GM13977 (cell line): ENCODE measurements around the gene CCT5.
A peak's percentile ranks its signal among the peaks of the same experiment; 100 is the strongest.

ENCODE experiments used
- DNase-seq: peaks from one replicate; pipeline ENCODE4 v3.0.0; 2012; ENCODE audit warnings: low spot score
- CTCF ChIP-seq: IDR thresholded peaks from 2 replicates; pipeline ENCODE4 v1.5.1; 2012; ENCODE audit warnings: mild to moderate bottlenecking, control low read depth; ENCODE audit not compliant: insufficient read depth; ENCODE audit errors: extremely low read depth, missing control alignments
- in situ Hi-C: fragments of 300-500 bp; cut with MboI; formaldehyde crosslinking; loops from one replicate; pipeline ENCODE4 v1.12.0; 2022; ENCODE audit warnings: low sequenced_read_pairs, low pct_unique_long_range_greater_than_20kb, mixed read lengths, inconsistent platforms; ENCODE audit not compliant: unreplicated experiment

The CCT5 gene

DNA sequence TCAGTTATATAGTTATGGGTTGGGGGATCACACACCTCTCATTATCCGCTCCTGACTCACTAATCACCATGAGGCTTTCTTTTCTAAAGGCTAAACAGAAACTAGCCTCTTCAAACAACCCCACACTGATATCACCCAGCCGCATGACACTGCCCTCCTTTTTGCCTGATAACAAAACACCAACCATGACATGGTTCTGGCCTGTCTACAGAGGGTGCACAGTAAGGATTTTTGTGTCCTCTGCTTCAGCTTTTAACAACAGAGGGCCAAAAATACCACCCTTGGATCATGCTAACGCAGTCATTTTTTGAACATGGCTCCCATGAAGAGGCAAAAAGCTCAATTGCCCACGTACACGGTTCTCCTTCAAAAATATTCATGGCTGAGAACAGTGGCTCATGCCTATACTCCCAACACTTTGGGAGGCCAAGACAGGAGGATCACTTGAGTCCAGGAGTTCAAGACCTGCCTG is 53.7 kb downstream of the CCT5 start:
- DNase-seq = no peak
- in situ Hi-C loops = no loop called here

GRCh38 chr5:10304932-10305331 is 54.9 kb downstream of the CCT5 start:
- TF ChIP-seq CTCF = no peak

More for the DNA sequence above, 53.7 kb downstream of the CCT5 start:
- TF ChIP-seq CTCF = no peak

GRCh38 chr5:10306114-10306513 is 56.0 kb downstream of the CCT5 start:
- in situ Hi-C loops = no loop called here
- no peak for DNase-seq
- TF ChIP-seq CTCF = no peak

More at GRCh38 chr5:10304932-10305331, 54.9 kb downstream of the CCT5 start:
- DNase-seq = no peak
- in situ Hi-C loops = no loop called here

DNA sequence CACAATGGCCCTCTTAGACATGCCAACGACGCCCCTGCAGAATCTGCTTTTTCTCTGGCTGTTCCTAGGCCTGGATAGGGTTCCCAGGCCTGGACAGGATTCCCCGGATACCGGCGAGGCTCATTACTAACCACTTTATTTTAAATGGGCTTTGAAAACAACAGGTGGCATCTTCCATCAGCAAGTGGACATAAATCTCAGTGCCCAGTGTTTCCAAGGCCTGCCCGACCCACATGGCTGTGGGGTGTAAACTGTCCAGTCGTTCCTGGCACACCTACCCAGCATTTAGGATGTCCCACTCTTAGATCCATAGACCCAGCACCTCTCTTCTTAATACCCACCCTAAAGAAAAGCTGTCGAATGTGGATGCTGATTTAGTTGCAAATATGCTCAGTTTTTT is 56.7 kb downstream of the CCT5 start:
- DNase-seq = no peak
- no peak for TF ChIP-seq CTCF
- in situ Hi-C loops = no loop called here

DNA sequence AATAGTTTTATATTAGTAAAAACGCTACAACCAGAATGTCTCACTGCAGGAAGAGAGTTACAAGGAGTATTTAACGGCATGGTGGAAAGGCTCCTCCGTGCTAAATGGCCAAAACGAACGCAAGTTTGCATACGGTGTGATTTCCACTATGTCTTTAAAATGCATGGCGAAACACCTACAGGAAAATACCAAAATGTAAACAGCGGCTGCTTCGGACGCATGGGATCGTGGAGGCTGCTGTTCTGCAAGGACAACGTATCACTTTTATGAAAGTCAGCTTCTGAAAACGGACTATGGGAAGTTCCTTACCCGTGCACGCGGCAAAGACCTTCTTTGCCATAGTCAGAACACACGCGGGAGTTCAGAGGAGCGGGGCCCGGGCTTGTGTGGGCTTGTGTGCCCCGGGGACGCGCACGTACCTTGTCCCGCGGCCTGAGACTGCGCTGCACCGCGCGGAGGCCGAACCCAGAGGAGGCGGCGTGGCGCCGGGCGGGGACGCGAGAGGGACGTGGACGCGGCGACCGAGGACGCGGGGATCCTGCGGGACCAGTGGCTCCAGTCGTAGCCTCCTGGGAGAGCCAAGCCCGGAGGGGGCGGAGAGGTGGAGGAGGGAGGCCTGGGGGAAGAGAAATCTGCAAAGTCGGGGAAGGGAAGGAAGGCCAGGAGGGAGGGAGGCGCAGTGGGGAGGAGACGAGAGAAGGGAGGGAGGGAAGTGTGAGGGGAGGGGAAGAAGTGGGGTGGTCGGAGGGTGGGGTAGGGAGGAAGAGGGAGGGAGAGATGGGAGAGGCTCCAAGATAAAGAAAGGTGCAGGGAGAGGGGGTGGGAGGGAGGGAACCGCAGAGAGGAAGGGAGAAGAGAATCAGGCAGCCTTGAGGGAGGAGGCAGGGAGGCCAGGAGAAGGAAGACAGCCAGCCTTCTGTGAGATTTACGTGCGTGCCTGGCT is 57.4 kb downstream of the CCT5 start, which contains the start of gene CMBL:
Gene CMBL (minus strand): TSS at position 697 of the 943 bp plus-strand sequence. CDS start 17,140 bp downstream, outside the sequence.
- in situ Hi-C loops = no loop called here
- no peak for TF ChIP-seq CTCF
- peak; percentile 79 for DNase-seq

DNA sequence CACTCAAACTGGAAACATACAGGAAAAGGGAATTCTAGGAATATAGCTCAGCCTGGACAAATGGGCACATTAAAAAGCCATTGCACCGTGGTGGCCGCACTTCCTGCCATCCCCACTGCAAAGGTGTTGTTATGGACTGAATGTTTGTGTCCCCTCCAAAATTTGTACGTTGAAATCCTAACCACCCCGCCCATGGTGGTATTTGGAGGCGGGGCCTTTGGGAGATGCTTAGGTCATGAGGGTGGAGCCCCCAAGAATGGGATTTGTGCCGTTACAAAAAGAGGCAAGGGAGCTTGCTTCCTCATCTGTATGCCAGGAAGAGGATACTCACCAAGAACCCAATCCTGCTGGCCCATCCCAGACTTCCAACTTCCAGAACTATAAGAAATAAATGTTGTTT is 58.8 kb downstream of the CCT5 start:
- no peak for TF ChIP-seq CTCF
- DNase-seq = no peak
- in situ Hi-C loops = no loop called here
